Esophagus mucosa (tissue), 1 donor: ENCODE measurements around the gene DISP3. TPM values are rescaled to one million over a fixed set of nuclear protein-coding genes. Genes with fewer than 3 reads are reported as not detected.

Source experiments
- ATAC-seq: fragments of 200-7000 bp; cut with Tn5 transposase; one replicate; pipeline ENCODE4 v1.9.1; 2020
- total RNA-seq: library from RNA; stranded (reverse); gene quantifications from one replicate; pipeline ENCODE4 v1.2.4, GENCODE V29; 2023
- donor health status: DM: yes; HTN: yes; CAD: no.

Gene DISP3
- total RNA-seq, 1 donor from 2014 or later, result not detected

DNA sequence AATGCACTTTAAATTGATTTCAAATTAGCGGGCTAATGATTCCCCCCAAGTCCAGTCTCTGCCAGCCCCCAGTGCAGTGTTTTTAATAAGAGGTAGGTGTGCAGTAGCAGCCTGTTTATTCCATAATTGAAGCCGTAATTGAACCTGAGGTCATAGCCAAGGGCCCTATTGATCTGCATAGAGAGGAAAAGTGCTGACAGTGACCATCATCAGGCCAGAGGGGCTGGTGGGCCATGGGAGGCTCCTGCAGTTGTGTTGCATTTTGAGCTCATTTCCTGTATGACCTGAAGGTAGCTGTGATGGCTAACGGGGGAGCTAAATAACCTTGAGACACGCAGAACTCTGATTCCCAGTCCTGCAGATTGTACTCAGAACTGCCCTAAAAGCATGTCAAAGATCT is 67.5 kb downstream of the DISP3 start:
- no peak for ATAC-seq

DNA sequence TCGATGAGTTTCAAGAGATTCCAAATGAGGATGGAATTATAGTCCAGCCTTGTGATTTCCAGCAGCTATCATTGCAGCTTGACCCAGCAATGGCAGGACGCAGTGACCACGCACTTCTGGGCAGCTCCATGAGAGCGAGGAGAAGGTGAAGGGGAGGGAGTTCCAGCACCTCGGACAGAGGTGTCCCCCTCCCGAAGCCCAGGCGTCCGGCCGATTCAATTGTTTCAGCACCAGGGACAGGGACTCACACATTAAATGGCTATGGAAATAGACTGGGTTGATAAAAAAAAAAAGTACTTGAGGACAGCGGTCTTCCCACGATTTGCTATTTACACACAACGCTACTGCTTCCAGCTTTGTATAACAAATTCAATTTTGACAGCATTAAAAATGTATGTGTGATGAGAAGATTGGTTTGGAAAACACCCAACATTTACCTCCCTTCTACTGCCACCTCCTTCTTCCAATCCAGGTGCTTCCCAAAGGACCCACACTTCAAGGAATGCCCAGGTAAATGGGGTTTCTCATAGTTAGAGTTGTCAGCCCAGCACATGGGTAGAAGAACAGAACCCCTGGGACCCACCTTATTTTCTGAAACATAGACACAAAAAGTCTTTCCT is 71.8 kb downstream of the DISP3 start:
- peak; percentile 35 for ATAC-seq

DNA sequence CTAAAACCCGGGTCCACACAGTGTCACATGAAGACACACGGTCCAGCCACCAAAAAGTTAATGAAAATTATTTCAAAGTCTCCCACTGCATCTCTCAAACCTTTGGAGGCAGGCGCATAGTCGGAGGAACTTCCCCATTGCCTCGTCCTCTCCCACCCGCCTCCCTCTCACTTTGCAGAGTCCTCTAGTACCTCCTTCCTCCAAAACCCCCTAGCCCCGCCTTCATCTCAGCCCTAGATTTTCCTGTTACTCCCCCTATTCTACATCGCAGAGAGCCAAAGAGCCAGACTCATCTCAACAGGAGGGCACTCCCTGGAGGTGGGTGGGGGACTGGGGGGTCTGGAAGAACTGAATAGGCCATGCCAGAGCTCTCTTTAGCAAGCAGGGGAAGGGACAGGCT is 79.3 kb downstream of the DISP3 start:
- ATAC-seq, result no peak

DNA sequence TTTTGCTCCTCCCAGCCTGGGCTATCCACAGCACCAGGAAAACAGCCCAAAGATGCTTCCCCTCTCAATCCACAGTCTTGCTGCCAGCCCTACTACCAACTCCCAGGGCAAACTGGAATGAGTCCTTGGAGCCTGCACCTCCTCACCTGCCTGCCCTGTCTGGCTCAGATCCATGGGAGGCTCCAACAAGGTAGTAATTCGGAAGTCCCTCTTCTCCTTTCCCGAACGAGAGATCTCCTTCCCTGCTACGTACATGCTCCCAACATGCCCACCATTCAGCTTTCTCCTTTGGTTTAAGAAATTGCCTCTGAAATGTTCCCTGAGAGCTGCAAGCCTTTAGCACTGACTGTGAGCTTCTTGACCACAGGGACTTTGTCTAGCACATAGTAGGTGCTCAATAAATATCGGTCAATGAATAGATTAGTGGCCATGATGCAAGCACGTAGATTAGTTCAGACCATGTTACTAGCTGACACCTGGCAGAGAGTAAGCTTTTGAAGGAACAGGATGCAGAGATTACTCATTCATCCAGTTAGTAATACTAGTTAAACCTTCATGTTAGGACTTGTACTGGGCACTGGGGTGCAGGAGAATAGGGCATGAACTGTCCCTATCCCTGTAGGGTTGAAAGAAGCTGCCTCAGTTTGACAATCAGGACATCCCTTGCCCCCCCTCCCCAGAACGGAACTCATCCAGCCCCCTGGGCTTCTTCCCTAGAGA is 80.1 kb downstream of the DISP3 start:
- peak; percentile 65 for ATAC-seq

DNA sequence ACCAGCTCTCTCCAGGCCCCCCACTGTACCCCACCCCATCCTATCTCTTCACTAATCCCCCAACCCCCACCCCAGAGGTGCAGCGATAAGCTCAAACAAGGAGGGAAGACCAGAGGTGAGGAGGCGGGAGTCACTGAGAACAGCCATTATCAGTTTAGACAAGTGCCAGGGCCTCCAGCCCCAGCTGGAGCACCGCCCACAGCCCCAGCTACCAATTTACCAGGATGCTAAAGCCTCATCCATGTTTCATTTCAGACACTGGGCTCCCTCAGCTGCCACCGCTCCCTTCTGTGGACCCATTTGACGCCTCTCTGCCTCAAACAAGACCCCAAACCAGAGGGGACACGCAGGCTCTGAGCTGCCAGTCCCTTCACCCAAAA is 80.6 kb downstream of the DISP3 start:
- ATAC-seq, result no peak

DNA sequence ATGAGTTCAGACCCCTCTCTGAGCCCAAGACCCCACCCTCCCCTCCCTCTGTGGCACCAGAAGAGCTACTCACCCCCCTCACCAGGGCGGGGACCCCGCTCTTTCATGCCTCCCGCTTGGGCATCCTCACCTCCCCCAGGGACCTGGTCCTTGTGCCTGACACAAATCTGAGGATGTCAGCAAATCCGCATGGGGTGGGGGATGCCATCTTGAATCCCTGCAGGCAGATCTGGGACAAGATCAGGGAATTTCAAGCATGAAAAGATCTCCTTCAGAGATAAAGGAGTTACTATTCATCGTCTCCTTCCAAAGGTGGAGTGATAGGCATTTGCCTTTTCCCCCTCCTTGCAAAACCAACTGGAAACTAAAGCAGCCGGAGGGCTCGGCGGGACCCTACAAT is 81.1 kb downstream of the DISP3 start:
- no peak for ATAC-seq

DNA sequence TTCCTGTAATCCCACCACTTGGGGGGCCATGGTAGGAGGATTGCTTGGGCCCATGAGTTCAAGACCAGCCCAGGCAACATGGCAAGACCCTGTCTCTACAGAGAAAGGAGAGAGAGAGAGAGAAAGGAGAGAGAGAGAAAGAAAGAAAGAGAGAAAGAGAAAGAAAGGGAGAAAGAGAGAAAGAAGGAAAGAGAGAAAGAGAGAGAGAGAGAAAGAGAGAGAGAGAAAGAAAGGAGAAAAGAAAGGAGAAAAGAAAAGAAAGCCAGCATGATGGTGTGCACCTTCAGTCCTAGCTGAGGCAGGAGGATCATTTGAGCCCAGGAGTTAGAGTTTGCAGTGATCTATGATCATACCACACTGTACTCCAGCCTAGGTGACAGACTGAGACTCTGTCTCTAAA is 82.8 kb downstream of the DISP3 start:
- ATAC-seq, result no peak

DNA sequence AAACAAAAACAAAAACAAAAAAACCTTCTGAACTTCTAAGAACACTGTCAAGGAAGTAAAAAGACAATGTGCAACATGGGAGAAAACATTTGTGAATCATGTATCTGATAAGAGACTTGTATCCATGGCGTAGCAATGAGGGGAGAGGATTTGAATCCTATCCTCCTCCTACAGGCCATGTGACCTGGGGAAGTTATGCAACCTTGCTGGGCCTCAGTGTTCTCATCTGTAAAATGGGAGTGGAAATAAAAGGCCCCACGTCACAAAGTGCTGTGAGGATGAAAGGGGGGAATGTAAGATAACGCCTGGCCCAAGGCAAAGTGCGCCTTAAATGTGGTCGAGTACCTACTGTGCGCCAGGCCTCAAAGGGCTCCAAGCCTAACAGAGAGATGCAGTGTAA is 83.7 kb downstream of the DISP3 start:
- no peak for ATAC-seq

DNA sequence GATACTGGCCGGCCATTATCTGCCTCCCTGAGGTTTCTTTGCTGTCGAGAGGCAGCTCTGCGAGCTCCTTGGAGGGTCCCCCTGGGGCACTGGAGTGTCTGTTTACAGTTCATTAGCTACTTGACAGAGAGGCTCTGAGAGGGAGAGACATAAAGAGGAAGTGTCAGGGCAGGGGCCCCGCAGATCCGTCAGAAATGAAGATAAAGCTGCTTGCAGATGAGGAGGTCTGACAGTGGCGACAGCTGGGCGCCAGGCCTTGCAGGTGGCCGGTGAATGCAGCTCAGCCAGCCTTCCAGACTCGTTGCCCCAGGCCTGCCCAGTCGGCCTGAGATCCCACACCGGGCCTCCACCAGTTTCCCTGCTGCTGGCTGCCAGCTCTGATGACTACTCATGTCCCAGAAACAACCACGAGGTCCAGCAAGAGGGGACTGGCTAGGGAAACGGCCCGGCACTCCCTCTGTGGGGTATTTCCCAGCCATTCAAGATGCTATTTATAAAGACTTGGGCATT is 84.7 kb downstream of the DISP3 start:
- ATAC-seq, result no peak

DNA sequence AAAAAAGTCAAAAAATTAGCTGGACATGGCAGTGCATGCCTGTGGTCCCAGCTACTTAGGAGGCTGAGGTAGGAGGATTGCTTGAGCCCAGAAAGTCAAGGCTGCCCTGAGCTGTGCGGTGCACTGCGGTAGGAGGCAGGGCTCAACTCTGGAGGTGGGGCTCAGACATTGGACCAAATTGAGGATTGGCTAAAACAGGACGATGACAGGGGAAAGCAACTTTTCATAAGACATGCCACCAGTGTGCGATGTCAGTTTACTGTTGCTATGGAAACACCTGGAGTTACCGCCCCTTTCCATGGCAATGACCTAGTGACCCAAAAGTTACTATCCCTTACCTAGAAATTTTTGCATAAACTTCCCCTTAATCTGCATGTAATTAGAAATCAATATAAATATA is 85.3 kb downstream of the DISP3 start:
- ATAC-seq, result no peak

DNA sequence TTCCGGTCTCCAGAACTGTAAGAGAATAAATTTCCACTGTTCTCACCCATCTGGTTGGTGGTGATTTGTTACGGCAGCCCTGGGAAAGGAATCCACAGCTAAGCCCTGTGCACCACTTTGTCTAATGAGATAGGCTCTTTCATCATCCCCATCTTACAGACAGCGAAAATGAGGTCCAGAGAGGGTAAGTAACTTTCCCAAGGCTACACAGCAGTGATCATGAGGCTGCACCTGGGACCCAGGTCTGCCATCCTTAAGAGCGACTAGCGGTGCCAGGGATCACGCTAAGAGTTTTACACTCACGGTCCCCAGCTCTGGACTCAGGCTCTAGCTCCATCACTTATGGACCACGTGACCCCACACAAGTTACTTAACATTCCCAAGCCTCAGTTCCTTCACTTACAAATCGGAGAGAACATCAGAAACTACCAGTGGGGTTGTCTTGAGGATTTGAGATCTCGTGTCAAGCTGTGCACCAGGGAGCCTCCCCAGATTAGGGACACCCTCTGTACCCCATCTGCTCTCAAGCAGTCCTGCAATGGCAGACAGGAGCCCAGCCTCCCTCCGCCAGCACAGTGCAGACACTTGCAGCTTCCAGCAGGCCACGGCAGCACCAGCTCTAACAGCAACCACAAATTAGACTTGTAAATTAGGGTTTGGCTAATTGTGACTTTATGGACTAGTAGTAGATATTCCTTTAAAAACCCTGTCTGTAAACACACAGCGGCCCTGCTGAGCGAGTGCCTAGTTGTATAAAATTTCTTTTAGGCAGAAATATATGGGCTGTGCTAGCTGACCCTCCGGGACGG is 87.3 kb downstream of the DISP3 start:
- ATAC-seq, result no peak

DNA sequence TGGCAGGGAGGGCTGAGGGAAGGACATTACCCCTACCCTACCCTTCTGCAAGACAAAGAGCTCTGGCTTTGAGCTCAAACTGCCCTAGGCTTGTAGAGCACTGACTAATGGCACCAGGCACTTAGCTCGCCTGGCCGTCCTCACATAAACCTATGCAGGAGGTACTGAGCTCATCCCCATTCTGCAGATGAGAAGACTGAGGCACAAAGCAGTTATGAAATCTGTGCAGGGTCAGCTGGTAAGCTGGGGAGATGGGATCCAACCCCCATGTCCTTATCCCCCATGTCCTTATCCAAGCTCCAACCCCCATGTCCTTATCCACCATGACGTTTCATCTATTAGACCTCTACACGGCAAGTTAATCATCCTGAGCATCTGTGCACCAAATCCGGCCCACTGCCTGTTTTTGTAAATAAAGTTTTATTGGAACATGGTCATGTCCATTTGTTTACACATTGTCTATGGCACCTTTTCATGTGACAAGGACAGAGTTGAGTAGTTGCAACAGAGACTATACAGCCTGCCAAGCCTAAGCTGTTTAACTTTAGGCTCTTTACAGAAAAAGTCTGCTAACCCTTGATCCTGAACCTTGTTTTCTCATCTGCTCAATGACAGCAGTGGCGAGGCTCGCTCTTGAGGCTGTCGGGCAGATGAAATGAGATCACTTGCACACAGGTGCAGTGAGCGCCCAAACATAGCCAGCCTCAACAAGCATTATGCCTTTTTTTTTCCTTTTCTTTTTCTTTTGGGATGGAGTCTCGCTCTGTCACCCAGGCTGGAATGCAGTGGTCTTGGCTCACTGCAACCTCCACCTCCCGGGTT is 88.5 kb downstream of the DISP3 start:
- ATAC-seq, result no peak

DNA sequence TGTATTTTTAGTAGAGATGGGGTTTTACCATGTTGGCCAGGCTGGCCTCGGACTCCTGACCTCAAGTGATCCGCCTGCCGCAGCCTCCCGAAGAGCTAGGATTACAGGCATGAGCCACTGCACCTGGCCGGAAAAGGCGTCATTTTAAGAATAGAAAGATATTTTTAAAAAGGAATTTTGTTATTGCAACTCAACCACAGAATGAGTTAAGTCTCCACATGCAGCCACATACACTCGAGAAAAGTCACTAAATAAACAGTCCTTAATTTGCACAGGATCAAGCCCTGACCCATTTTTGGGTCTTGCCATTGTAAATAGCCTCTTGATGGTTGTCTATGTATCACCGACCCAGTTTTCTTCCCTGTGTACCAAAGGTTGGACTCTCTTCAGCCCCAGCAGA is 89.7 kb downstream of the DISP3 start:
- ATAC-seq, result no peak

DNA sequence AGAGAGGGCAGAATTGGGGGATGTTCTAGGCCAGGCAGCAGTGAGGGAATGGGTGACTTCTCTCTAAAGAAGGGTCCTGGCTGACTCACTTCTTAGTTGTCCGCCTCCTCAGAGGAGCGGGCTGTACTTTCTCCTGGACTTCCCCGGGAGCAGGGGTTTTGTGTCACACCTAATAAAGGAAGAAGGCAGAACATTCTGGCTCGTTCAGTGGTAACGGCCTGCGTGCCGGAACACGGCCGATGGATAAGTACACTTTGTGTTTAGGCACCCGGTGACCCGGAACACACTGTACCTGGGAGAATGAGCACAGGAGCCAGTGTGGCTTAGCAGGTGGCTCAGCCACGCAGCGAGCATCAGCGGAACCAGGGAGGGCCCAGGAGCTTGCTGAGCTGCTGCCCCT is 90.6 kb downstream of the DISP3 start:
- peak; percentile 35 for ATAC-seq

DNA sequence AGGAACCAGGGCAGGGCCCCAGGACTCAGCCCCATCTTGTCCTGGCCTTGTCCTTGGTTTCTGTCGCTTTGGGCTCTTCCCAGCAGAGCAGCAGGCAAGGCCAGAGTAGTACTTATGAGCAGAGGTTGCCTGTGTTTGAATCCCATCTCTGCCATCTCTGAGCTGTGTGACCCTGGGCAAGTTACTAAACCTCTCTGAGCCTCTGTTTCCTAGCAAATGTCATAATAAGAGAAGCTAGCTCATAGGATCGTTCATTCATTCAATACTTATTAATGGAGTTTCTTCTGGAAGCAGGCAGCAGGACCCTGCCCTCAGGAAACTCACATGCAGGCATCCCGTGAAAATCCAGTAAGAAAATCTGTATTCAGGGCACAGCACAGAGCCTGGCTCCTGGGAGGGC is 91.0 kb downstream of the DISP3 start:
- ATAC-seq, result no peak

DNA sequence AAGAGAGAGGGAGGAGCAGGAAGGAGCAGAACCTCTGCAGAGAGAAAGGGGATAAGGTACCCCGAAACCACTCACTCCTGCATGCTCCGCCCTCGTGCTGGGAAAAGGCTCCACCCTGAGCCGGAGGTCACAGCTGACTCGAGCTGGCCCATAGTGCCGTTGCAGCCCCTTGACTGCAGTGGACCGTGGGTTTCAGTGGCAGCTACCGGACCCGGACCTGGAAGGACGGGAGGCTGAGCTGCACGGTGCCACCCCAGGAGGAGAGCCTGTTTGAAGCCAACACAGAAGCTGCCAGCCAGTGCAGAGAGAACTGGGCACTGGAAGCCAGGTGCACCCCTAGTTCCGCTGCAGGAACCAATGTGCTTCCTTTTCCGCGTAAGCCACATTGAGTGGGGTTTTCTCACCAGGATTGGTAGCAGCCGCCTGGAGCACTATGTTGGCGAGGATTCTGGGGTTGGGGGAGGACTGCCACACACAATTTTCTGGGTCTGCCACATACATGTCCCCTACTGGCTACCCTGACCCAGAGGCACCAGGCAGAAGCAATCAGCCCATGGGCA is 91.9 kb downstream of the DISP3 start:
- no peak for ATAC-seq

DNA sequence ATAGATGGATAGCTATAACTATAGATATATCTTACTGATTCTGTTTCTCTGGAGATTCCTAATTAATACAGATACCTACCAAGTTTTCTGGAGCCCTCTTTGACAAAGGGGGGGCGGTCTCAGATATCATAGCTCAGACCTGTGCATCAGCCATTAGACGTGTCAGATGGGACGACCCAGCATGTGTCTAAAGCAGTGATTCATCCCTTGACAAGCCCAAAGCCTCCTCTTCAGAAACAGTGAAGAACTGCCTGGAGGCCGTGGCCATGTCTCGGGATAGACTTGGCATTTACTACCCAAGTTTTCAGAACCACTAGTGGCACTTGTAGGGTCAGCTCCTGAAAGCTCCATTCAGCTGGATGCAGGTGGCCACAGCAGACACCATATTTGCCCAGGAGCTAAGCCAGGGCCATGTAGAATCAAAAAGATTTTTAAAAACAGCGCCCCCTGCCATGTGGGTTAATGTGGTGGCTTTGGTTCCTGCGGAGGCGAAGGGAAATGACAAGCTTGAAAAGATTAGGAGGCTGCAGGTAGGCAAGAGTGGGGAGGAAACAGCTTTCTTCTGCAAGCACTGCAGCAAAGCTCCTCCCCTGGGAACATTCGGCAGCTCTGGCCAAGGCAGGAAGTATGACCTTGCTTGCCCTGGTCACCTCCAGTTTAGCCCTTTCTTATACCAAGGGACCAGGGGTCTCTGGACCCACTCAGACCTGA is 93.1 kb downstream of the DISP3 start:
- ATAC-seq, result no peak

DNA sequence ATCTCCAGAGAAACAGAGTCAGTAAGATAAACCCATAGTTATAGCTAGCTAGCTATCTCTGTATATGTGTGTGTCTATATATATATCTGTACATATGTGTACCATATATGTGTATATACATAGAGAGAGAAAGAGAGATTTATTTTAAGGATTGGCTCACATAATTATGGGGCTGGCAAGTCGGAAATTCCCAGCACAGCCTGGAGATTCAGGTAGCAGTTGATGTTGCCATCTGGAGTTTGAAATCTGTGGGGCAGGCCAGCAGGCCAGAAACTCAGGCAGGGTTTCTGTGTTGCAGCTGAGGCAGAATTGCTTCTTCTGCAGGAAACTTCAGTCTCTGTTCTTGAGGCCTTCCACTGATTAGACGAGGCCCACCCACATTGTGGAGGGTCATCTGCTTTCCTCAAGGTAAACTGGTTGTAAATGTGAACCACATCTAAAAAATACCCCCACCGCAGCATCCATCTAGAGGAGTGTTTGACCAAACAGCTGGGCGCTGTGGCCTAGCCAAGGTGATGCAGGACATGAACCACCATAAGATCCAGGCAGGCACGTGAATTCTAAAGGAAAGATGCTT is 94.2 kb downstream of the DISP3 start:
- no peak for ATAC-seq

DNA sequence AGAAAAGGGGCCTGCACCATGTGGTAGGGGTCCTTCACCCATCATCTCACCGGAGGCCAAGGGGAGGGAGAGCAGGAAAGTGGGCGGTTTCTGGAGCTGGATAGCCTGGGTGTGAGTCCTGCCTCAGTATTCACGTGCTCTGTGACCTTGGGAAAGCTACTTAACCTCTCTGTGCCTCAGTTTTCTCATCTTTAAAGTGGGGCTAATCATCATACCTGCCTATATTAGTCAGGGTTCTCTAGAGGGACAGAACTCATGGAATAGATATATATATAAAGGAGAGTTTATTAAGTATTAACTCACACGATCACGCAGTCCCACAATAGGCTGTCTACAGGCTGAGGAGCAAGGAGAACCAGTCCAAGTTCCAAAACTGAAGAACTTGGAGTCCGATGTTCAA is 96.6 kb downstream of the DISP3 start:
- no peak for ATAC-seq

DNA sequence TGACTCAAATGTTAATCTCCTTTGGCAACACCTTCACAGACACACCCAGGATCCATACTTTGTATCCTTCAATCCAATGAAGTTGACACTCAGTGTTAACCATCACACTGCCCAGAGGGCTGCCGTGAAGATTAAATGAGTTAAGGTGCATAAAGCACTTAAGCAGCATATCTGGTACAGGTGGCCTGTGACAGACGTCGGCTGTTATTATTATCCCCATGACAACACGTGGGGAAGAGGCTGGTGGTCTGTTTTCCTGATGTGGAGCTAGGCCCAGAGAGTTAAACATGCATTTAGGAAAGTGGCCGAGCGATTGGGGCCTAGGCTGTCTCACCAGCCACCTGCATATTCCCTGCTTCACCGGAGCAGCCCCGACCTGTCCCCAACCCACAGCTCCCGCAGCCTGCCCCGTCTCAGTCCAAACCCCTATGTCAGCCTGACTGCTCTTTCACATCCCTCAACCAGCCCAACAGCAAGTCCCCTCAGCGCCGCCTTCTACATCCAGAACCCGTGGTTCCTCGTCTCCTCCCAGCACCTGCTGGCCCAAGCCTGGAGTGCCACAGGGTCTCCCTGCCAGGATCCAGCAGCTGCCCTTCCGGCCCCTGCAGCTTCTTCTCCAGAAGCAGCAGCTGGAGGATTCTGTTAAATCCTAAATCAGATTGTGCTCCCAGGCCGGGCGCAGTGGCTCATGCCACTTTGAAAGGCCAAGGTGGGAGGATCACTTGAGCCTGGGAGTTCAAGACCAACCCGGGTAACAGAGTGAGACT is 97.3 kb downstream of the DISP3 start:
- no peak for ATAC-seq

DNA sequence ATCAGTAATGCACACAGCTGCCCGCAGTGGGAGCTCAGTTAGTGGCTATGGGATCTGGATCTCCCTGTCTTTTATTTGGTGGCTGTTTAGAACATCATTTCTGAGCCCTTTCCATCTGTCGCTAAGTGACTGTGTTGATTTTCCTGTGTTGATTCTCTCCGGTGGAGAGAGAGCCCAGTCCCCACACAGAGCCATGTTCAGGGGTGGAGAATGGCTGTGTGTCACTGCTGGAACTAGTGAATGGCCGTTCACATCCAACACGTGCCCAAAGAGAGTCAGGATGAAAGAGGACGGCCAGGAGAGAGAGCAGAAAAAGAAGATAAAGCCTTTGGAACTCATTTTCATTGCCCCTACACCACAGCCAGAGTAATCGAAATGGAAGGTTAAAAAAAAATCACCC is 99.0 kb downstream of the DISP3 start:
- no peak for ATAC-seq
